Stimulated activated CD4-positive, alpha-beta T cell treated with anti-CD3 and anti-CD28 coated beads, Interleukin-1b, Interleukin-23, amount 100 ng/mL, for 4 hours (primary cell): Measurements from ENCODE around the gene TCTN3.
"Not testable (repeated sequence)": the region's sequence is repeated elsewhere in the genome, so short reads cannot be mapped to it uniquely, and the experiment has no call there.

Experiments
- DNase-seq, 2 donors: peaks; one replicate each; pipeline ENCODE4 v3.0.0-alpha.2; 2020; ENCODE audit warnings: low read depth in 2 of 2

TCTN3 gene, protein sequence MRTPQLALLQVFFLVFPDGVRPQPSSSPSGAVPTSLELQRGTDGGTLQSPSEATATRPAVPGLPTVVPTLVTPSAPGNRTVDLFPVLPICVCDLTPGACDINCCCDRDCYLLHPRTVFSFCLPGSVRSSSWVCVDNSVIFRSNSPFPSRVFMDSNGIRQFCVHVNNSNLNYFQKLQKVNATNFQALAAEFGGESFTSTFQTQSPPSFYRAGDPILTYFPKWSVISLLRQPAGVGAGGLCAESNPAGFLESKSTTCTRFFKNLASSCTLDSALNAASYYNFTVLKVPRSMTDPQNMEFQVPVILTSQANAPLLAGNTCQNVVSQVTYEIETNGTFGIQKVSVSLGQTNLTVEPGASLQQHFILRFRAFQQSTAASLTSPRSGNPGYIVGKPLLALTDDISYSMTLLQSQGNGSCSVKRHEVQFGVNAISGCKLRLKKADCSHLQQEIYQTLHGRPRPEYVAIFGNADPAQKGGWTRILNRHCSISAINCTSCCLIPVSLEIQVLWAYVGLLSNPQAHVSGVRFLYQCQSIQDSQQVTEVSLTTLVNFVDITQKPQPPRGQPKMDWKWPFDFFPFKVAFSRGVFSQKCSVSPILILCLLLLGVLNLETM

DNA sequence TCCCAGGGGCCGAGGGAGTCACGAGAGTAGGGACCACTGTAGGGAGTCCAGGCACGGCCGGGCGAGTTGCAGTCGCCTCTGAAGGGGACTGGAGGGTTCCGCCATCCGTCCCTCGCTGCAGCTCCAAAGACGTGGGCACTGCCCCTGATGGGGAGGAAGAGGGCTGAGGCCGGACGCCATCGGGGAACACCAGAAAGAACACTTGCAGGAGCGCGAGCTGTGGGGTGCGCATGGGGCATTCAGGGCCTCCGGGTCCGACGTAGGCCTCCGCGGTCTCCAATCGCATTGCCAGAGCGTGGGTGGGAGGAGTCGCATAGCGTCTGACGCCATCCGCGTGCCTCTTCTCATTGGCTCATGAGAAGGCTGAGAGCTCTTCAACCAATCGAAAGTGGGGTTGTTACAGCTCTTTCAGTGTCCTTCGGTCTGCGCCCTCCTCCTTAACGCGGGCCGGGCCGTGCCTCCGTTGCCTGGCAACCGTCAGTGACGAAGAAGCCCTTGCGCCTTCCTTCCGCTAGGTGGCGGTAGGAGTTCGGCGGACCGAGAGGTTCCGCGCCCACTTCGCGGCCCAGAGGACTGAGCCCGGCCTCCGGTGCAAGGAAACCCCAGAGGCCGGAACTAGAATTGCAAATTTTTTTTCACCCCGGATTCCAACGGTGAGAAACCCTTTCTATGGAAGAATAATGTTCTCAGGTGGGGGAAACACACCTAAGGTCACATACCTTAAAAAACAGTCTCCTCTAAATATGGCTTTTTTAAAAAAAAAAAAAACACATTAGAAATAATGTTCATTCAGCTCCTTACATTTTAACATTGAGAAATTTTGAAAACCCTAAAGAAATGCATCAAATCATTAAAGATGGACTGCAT, at the start of gene TCTN3:
TSS of gene TCTN3 (minus strand) at position 260 of the 867 bp plus-strand sequence. CDS start at position 232, 28 bp downstream.
- DNase-seq, result peak; percentile 85 to 95

DNA sequence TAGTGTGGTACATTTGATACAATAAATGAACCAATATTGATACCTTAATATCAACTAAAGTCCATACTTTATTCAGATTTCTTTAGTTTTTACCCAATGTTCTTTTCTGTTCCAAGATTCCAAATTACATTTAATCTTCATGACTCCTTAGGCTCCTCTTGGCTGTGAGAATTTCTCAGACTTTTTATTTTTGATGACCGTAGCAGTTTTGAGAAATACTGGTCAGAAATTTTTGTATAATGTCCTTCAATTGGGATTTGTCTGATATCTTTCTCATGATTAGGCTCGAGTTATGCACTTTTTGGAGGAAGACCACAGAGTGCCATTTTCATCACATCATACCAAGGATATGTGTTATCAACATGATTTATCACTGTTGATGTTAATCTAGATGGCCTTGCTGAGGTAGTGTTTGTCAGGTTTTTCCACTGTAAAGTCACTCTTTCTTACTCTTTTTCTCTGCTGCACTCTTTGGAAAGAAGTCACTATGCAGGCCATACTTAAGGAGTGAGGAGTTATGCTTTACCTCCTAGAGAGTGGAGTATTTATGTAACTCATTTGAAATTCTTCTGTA, 49.3 kb upstream of the TCTN3 start:
- DNase-seq, result no peak

DNA sequence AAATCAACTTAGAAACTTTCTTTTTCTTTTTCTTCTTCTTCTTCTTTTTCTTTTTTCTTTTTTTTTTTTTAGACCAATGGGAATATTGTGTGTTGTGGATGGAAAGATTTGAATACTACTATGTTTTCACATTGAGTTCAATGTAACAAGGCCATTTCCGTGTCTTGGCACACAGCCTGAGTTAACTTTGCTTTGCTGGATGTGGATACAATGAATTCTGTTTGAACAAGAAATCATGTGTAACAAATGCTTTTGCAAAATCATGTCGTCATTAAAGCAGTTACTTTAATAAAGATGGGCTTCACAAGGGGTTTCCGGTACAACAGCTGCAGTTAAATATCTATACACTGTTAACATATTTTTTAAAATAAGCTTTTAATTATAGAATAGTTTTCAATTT, 48.8 kb upstream of the TCTN3 start:
- DNase-seq, result no peak

DNA sequence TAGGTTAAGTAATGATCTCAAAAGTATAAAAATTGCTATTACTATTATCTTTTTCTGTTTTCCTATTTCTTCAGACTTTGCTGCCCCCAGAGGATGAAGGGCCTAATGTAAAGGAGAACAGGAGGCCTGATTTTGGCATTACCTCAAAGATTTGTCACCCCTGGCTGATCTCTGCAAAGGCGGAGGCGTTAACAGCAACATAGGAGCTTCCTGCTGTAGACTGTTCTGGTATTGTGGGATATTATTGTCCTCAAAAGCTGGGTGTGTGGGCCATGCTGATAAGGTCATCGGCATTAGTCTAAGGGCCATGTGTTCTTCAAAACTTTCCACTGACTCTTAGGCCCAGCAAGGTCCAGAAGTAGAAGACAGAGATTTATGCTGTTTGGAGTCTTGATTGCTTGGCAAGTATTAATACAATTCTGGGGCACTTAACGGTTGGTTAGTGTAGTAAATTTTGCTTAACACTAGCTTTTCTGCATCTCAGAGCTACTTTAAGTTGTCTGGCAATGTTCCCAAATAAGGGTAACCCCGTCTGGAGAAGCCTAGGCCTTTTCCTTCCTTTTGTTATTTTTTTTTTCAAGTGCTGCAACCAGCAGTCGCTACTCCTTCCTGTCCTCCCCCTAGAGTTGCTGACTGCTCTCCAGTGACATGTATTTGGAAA, 48.2 kb upstream of the TCTN3 start:
- no peak for DNase-seq

DNA sequence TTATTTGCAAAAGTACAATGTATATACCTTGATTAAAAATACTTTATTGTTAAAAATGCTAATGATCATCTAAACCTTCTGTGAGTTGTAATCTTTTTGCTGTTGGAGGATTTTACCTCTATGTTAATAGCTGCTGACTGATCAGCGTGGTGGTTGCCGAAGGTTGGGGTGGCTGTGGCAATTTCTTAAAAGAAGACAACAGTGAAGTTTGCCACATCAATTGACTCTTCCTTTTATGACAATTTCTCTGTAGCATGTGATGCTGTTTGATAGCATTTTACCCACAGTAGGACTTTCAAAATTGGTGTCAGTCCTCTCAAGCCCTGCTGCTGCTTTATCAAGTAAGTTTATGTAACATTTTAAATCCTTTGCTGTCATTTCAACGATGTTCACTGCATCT, 45.3 kb upstream of the TCTN3 start:
- DNase-seq, result no peak

DNA sequence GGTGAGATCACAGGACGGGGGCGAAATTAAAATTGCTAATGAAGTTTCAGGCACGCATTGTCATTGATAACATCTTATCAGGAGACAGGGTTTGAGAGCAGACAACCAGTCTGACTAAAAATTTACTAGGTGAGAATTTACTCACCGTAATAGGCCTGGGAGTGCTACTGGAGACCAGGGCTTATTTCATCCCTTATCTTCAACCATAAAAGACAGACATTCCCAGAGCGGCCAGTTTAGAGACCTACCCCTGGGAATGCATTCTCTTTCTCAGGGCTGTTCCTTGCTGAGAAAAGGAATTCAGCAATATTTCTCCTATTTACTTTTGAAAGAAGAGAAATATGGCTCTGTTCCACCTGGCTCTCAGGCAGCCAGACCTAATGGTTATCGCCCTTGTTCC, 39.2 kb upstream of the TCTN3 start:
- DNase-seq, result not testable (repeated sequence)

DNA sequence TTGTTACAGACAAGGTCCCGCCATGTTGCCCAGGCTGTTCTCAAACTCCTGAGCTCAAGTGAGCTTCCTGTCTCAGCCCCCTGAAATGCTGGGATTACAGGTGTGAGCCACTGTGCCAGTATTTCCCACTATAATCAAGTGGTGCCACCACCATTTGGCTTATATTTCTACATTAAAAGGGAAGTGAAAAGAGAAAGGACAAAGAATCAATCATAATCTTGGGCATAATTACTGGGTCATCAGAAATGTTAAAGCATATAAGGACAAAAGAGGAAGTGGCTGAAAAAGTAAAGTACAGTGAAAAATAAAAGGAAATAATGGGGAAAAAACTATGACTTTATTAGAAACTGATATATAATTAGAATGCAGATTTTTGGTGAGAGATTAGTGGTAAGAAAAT, 36.5 kb upstream of the TCTN3 start:
- no peak for DNase-seq

DNA sequence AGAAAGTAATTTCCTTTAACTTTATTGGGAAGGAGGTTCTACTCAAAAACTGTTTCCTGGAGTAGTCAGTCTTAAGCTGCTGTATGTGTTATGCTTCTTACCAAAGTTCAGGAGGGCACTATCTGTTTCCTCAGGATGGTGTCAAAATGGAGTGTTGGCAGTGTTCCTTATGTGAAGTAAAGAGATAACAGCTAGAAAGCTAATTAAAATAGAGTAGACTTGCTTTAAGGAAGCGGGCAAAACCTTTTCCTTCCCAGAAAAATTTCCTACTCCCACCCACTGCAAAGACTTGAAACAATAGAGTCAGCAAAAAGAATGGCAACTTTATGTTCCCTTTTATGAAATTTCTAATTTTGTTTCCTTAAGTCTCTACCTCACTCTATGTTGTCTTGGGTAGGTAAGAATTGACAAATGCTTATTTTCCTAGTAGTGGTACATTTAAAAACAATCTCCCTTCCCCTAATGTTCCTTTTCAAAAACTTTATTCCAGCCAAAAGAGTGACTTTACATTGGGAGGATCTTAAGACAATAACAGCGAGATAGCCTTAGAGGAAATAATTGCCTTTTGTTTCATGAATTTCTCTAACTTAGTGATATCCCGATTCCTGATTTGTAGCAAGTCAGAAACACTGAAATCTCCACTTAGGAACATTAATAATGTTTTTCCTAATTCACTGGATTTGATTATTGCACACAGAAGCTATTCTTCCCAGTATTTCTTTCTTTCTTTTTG, 35.8 kb upstream of the TCTN3 start:
- no peak for DNase-seq

DNA sequence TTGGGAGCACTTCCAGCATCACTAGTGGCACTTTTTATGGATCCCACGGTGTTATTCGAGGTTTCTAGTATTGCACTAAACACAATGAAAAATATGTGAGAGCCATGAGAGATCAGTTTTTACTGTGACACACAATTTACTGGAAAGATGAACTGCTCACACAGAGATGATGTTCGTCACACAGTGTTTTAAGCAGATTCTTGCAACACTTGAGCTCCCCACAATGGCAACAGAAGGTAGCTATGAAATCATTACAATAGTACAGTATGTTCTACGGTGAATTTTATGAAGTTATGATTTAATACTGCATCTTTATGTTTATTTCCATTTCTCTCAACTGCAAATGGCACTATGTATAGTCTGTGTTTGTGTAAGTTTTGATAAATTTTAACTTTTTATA, 34.8 kb upstream of the TCTN3 start:
- no peak for DNase-seq

DNA sequence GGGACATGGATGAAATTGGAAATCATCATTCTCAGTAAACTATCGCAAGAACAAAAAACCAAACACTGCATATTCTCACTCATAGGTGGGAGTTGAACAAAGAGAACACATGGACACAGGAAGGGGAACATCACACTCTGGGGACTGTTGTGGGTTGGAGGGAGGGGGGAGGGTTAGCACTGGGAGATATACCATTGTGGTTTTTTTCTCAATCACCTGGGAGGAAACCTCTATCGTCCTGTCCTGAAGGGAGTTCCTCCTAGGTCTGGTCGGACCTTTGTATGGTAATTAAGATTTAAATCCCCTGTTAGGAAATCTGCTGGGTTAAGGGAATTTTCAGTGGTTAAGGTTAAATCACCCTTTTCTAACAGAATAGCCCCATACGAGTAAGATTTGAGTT, 28.8 kb upstream of the TCTN3 start:
- not testable (repeated sequence) for DNase-seq

DNA sequence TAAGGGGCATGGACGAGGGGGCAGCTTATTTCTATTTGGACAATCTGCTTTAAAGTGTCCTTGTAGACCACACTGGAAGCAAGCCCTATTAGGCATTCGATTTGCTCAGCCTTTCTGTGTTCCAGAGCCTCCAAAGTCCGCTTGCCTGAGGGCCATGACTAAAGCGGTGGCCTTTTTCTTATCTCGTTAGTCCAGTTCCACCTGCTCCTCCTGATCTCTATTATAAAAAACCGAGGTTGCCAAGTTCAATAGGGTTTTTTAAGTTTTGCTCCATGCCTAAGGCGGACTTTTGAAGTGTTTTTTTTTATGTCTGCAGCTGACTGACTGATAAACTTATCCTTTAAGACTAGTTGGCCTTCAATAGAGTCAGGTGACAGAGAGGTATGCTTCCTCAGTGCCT, 27.0 kb upstream of the TCTN3 start:
- not testable (repeated sequence) for DNase-seq

DNA sequence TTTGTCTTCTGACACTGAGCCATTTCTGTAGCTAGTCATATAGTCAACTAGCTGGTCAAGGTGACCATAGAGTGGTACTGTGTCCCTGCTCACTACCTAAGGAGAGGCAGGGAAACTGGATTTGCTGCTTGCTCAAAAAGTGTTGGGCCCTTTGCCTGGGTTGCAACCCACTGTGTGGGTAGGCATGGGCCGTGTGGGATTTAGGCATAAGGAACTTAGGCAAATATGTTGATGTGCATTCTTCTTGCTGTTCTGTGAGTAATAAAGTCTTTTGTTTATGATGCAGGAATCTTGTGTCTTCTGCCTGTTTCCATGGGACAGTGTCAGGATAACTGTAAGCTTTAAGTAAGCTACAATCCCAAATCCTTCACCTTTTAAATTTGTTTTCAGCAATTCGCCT, 23.1 kb upstream of the TCTN3 start:
- DNase-seq, result no peak

DNA sequence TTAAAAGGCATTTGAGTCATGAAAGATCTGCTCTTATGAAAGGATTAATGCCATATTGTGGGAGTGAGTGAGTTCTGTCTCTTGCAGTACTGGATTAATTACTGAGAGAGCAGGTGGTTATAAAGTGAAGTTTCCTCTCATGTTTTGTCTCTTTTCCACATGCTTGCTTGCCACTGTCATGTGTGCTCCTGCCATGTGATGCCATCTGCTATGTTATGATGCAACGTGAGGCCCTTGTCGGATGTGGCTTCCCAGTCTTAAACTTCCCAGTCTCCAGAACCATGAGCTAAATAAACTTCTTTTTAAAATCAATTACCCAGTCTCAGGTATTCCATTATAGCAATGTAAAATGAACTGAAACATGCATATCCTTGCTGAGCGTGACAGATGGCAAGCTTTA, 22.7 kb upstream of the TCTN3 start:
- no peak for DNase-seq

DNA sequence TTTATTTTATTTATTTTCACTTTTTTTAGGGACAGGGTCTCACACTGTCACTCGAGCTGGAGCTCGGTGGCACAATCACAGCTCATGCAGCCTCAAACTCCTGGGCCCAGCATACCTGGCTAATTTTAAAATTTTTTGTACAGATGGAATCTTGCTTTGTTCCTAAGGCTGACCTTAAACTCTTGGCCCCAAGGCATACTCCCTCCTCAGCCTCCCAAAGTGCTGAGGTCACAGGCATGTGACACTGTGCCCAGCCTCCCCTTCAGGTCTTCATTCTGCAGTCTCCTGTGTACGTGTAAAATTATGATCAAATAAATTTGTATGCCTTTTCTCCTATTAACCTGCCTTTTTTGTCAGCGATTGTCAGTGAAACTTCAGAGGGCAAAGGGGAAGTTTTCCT, 17.8 kb upstream of the TCTN3 start:
- no peak for DNase-seq

DNA sequence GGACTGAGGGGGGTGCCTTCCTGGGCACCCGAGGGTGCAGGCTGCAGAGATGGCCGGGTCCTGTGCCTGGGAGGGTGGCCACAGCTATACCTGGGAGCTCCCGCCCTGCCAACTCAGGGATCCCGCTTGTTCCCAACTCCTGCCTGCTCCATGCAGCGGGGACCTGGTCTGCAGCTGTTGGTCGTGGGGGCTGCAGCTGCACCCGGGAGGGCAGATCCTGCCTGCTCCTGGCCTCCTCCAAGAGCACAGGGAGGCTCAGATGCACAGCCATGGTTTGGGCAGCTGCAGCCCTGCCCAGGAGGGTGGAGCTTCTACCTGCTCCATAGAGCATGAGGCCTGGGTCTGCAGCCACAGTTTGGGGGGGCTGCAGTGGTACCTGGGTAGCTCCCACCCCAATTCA, 13.3 kb upstream of the TCTN3 start:
- no peak for DNase-seq

DNA sequence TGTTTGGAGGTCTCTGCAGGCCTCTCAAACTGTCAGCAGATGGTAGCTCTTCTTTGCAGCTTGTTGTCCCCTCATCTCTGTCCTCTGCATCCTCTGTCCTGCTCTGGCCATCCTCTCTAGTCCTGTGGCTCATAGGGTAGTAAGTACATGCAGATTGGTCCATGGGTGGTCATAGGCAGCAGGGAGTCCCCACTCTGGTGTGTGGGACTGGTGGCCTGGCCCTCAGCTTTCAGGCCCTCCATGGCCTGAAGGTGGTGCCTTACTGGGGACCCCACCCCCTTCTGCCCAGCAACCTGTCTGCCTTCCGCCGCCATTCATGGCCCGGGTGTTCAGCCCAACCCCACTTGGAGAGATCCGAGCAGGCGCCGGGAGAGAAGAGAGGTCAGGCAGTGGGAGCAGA, 12.8 kb upstream of the TCTN3 start:
- no peak for DNase-seq

DNA sequence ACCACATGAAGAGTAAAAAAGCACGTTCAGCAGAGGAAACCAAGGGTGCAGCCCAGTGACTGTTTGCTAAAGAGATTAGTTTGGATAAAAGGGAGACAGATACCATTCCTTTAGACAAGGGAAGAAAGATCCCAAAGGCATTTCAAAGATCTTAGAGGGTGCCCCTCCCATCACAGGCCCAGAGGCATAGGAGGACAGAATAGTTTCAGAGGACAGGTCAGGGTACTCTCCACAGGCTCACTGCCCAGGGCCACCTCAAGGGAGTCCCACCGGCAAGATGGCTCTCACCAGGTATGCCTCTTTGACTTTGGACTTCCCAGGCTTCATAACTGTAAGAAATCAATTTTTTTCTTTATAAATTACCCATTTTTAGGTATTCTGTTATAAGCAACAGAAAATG, 4.7 kb upstream of the TCTN3 start:
- no peak for DNase-seq

DNA sequence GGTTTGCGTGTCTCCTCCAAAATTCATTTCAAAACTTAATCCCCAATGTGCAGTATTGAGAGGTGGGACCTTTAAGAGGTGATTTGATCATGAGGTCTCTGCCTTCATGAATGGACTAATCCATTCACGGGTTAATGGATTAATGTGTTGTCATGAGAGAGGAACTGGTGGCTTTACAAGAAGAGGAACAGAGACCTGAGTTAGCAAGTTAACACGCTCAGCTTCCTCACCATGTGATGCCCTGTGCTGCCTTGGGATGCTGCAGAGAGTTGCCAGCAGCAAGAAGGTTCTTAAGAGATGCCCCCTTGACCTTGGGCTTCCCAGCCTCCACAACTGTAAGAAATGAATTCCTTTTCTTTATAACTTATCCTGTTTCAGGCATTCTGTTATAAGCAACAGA, 3.7 kb upstream of the TCTN3 start:
- no peak for DNase-seq

DNA sequence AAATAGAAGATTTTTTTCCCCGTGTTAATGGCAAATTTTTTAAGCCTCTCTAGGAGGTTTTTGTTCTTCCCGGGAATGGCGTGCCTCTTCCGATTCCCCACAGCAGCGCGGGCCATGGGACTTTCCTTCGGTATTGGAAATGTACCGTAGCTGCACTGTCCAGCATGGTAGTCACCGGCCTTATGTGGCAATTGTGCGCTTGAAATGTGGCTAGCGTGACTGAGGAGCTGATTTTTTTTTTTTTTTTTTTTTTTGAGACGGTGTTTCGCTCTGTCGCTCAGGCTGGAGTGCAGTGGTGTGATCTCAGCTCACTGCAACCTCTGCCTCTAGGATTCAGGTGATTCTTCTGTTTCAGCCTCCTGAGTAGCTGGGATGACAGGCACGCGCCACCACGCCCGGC, 938 bp upstream of the TCTN3 start:
- DNase-seq, result no peak

DNA sequence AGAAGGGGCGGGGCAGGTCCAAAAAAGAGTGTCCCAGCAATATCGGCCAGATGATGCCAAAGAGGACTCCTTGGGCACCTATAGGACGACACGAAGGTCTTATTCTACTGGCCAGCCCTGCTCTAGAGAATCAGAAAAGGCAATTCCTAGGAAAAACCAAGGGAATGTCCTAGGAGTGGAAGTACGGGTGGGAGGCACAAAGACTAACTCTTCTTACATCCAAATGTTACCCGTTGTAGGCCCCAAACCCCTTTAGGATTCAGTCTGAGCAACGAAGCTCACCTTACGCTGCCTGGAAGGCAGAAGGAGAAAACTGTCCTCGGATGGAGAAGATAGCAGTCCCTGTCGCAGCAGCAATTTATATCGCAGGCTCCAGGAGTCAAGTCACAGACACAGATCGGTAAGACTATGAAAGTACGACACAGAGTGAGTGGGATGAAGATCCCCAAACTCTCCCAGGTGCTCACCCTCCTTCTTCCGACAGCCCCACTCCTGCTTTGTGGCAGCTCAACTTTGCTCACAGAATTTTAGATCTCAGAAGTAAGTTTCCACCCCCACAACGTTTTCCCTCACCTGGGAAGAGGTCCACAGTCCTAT, 558 bp downstream of the TCTN3 start:
- peak in 1 of 2 donors; percentile 1 for DNase-seq

DNA sequence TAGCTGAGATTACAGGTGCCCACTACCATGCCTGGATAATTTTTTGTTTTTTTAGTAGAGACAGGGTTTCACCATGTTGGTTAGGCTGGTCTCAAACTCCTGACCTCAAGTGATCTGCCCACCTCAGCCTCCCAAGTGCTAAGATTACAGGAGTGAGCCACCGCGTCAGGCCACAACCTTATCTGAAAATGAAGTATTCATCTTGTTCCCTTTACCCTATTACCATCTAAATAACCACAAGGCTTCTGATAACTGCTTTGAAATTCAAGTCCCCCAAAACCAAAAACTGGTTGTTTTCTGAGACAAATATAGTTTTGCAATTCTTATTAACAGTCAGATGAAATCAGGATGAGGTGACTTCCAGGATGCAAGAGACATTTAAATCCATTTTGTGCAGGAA, 2.4 kb downstream of the TCTN3 start:
- no peak for DNase-seq
